Measurements from ENCODE around the gene OR2T34.
"Not testable (repeated sequence)": the region's sequence is repeated elsewhere in the genome, so short reads cannot be mapped to it uniquely, and the experiment has no call there.

The OR2T34 gene, protein sequence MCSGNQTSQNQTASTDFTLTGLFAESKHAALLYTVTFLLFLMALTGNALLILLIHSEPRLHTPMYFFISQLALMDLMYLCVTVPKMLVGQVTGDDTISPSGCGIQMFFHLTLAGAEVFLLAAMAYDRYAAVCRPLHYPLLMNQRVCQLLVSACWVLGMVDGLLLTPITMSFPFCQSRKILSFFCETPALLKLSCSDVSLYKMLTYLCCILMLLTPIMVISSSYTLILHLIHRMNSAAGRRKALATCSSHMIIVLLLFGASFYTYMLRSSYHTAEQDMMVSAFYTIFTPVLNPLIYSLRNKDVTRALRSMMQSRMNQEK

DNA sequence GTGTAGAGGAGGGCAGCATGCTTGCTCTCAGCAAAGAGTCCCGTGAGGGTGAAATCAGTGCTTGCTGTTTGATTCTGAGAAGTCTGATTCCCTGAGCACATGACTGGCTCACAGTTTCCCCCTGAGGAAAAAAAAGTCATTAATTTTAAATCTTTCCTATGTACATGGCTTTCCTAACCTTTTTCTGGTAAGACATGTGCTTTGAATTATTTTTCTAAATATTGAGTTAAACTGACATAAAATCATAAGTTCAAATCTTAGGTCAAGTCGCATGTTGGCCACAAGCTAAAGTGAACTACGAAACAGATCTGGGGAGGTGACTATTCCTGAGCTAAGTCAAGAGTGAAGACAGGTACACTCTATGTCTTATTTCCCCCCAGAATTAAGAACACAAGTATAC lies at the start of gene OR2T34:
Gene OR2T34, minus strand, starts transcription at position 101 of the 400 bp plus-strand sequence. Its CDS starts 0 bp downstream, at position 101.
- DNase-seq, result not testable (repeated sequence)

DNA sequence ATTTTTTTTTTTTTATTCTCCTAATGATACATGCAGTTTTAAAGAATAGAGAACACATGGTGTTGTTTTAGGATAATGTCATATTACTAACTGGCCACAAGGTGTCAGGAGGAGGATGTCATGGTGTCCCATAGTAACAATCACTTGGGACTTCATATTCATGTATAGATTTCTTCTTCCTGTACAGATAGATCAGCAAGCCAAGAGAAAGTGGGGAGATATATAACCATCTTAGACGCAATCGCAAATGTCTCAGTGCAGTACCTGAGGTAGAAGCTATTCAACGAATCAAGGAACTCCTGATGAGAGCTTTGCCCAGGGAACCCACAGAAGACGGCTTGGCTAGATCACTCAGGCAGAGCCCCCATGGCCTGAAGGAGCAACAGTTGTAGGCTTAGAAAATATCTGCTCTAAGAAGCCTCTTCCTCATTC lies 48.0 kb upstream of the OR2T34 start:
- peak; percentile 1 to 9 for DNase-seq

DNA sequence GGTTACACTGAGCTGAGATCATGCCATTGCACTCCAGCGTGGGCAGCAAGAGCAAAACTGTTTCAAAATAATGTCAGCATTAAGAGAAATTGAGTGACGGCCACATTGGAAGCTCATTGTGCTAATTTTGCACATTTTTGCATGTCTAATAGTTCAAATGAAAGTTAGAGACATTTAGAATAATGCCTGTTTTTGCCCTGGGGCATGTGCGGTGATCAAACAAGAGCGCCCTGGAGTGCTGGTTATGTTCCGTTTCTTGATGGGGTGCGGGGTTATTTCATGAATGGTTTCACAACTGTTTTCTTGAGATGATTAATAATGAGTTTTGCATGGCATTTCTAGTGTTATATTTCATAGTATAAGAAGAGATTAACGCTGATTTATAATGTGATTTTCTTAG lies 47.2 kb upstream of the OR2T34 start:
- no peak for DNase-seq

DNA sequence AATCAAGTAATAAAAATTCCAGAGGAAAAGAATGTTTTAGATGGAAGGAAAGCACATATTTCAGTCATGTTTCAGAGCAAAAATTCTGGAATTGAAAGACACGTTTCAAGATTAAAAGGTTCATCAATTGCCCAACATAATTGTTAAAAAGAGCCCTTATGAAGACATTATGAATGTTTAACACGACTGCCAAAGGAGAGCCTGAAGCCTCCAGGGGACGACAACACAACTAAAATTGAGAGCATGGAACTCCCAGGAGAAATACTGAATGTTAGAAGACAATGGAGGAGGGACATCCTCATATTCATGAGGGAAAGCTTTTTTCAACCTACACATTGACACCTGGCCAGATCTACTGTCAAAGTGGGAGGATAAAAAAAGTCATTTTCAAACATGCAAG lies 44.3 kb upstream of the OR2T34 start:
- DNase-seq, result peak; percentile 18 to 42

DNA sequence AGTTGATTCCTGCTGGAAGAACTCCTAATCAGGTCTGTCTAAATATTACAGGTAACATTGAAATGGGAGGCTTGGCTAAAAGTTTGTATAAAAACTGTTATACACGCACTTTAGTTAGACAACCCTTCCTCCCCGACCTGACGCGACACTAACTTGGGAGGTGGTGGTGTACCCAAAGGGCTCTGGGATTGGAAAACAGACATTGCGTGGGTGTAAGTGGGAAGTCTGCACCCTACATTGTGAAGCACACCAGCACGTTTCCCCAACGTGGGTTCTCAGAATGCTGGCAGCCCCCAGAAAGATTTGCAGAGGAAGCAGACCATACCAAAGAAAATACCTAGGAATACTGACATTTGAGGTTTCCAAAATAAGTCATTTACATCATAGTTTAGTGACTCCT lies 43.6 kb upstream of the OR2T34 start:
- DNase-seq, result no peak

DNA sequence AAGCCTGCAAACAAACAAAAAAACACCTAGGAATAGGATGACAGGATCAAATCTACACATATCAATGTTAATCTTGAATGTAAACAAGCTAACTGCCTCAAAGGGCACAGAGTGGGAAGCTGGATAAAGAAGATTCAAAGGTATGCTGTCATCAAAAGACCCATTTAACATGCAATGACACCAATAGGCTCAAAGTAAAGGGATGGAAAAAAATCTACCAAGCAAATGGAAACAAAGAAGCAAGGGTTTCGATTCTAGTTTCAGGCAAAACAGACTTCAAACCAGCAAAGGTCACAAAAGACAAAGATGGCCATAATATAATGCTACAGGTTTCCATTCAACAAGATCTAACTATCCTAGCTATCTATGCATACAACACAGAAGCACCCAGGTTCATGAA lies 39.2 kb upstream of the OR2T34 start:
- DNase-seq, result no peak

DNA sequence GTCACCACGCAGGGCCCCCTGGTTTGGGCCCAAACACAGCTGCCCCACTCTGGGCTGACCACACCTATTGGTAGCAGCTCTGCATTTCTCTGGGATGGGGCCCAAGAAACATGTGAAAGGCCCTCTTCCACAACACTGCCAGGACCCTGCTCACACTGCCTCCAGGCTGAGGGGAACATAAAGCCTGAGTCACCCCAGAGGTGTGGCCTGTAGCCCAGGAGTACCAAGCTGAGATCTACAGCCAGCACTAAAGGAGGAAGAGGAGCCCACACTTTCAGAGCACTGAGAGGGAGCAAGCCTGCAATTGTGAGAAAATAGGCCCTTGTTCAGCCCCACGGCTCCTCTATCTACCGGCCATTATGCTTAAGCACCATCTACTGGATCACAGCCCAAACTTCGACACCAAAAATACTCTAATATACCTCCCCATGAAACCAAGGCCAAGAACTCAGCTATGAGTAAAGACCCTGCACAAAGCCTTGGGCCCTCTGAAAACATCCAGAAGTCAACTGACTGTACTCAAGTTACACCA lies 37.4 kb upstream of the OR2T34 start:
- no peak for DNase-seq

DNA sequence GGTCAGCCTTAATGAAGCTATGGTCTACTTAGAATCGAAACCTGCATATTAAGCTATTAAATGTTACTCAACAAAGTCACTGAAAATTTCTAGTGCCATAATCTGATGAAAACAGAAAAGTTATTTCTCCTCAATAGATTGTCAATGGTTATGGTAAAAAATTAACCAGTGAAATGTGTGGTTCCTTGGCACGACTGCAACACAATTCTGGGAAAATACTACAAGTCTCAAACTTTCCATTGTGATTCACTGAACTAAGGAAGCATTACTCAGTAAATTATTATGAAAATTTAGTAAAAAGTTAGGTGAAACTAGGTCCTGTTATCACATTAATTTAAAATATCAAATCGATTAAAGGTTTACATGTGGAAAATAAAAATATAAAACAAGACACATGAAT lies 35.7 kb upstream of the OR2T34 start:
- DNase-seq, result no peak

DNA sequence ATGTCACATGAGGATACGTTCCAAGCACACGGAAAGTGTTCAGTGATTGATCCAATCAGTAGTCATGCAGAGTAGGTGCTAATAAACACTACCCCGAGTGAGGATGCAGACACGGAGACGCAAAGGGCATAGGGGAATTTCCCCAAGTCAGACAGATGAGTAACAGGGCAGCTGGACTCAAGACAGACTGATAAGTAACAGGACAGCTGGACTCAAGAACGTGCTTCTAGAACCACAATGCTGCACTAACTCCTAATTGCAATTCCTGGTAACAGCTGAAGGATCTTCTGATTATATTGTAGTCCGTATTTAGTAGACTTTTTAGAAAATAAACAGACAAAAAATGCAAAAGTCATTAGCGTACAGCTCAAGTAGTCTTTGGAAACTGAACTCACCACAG lies 24.8 kb upstream of the OR2T34 start:
- no peak for DNase-seq

DNA sequence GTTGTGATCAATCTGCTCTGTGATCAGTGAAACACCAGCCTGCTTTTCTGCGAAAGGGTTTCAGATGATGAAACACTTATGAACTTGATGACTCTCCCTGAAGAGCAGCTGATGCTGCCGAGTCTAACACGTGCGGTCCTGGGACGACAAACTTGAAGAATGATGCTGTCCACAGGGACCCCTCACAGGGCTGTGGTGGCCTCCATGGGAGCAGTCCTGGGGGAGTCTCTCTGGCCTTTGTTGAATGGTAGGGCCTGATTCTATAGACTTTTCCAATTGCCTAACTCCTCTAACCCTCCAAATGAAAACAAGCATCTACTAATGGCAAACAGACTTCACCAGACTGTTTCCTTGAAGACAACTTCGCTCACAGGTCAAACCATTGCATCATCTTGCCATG lies 23.0 kb upstream of the OR2T34 start, which contains the start of gene OR2T10:
Gene OR2T10, minus strand, starts transcription at position 112 of the 400 bp plus-strand sequence. CDS start 3,932 bp downstream, outside the sequence.
- DNase-seq, result no peak

DNA sequence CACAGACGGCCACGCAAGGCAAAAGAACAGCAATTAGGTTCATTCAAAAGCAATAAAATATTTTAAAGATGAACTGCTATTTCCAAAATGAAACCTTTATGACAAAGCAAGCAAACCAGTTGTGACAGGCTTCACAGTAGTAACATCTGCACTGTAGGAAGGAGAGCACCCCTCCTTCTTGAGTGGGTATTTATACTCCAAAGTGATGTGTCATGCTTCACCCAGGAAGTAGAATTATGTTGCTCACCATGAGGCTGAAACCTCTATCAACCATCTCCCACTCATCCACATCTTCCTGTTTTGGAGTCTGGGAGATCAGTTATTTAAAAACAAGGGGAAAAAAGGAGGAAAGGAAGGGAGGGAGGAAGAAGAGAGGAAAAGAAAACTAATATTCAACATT lies 22.1 kb upstream of the OR2T34 start:
- DNase-seq, result no peak

DNA sequence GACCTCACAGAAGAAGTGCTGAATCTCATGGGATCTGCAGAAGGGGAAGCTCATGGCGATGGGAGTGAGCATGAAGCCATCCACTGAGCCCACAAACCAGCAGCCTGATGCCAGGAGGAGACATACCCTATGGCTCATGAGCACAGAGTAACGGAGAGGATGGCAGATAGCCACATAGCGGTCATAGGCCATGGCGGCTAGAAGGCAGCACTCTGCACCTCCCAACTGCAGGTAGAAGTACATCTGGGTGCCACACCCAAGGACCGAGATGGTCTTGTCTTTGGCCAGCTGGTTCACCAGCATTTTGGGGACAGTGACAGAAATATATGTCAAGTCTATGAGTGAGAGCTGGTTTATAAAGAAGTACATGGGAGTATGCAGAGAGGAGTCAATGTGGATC lies 18.7 kb upstream of the OR2T34 start:
- DNase-seq, result no peak

DNA sequence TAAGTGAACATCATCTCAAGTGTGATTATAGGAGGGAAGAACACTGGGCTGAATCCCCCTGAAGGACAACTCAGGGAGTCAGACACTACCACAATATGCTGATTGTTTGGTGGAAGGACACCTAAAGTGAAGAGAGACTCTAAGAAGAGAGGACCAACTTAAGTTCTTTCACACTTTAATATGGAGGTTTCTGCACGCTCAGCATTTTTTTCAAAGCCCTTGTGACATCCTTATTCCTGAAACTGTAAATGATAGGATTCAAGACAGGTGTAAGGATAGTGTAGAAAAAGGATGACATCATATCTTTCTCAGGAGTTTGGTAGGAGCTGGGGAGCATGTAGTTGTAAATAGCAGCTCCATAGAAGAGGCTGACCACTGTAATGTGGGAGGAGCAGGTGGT lies 18.1 kb upstream of the OR2T34 start:
- no peak for DNase-seq

DNA sequence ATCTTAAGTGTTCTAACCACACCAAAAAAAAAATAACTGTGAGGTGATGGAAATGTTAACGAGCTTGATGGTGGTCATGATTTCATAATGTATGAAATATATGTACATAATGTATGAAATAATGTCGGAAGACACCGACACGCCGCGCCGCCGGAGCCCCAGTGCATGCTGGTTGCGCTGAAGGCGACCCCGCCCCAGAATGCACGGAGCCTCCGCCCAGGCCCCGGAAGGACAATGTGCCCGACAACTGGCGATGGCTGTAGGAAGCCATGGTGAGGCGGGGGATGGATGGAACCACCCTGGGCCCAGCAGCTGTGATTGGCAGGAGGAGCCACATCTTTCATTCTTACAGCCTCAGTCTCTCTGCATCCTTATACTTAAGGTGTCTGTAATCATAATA lies 15.5 kb upstream of the OR2T34 start:
- no peak for DNase-seq

DNA sequence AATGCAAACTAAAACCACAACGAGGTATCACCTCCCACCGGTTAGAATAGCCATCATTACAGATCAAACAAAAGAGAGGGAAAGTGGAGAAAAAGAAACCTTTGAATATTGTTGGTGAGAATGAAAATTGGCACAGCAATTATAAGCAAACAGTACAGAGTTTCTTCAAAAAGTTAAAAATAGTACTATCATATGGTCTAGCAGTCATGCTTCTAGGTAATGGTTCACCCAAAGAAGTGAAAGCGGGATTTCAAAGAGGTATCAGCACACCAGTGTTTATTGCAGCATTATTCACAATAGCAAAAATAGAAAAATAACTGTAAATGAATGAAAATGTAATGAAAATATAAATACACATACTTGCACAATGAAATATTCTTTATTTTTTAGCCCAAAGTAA lies 14.8 kb upstream of the OR2T34 start:
- no peak for DNase-seq

DNA sequence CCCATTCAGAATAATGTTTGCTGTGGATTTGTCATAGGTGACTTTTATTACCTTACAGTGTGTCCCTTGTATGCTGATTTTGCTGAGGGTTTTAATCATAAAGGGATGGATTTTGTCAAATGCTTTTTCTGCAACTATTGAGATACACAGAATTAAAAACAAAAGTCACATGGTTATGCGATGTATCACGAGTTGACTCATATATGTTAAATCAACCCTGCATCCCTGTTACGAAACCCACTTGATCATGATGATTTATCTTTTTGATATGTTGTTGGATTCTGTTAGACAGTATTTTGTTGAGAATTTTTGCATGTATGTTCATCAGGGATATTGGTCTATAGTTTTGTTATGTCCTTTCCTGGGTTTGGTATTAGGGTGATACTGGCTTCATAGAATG lies 10.7 kb upstream of the OR2T34 start:
- DNase-seq, result no peak

DNA sequence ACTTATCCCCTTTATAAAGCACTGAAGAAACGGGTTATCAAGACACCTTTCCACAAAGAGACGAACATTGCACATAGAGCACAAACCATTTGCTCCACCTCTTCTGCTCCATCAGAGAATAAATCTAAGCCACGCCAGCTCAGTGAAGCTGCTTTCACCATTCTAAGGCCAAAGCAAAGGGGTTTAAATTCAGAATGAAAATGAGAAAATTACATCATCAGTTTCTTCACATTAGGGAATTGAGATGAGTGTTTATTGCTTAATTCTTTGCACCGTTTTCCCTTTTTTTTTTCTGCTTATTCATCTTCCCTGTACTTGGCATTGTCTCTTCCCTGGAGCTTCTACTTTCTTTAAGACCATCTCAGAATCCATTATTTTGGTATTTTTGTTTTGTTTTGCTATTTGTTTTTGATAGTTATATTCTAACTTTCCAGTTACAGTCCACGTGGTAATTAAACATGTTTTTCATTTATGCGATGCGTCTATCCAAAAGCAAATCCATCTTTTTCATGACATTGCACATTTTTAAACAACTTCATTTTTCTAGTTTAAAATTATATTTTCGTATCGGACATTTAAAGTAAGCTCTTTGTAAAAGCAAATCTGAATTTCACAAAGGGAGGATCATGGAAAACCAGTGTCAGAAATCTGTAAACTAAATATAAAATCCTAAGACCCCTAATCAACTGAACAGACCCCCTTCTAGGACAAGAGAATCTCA lies 1.9 kb upstream of the OR2T34 start:
- DNase-seq, result no peak

DNA sequence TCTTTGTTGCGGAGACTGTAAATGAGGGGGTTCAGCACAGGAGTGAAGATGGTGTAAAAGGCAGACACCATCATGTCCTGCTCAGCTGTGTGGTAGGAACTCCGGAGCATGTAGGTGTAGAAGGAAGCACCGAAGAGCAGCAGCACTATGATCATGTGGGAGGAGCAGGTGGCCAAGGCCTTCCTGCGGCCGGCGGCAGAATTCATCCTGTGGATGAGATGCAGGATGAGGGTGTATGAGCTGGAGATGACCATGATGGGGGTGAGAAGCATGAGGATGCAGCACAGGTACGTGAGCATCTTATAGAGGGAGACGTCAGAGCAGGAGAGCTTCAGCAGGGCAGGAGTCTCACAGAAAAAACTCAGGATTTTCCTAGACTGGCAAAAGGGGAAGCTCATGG lies 701 bp downstream of the OR2T34 start:
- DNase-seq, result not testable (repeated sequence)

DNA sequence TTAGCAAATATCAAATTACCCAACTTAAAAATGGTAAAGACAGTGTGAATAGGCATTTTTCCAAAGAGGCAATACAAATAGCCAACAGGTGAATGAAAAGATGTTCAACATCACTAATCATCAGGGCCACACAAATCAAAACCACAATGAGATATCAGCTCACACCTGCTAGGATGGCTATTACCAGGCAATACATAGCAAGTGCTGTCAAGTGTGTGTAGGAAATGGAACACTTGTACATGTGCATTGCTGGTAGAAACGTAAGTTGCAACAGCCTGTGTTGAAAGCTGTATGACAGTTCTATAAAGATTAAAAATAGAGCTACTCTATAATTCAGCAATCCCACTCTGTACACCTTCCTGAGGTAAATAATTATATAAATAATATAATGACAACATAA lies 2.5 kb downstream of the OR2T34 start:
- not testable (repeated sequence) for DNase-seq

DNA sequence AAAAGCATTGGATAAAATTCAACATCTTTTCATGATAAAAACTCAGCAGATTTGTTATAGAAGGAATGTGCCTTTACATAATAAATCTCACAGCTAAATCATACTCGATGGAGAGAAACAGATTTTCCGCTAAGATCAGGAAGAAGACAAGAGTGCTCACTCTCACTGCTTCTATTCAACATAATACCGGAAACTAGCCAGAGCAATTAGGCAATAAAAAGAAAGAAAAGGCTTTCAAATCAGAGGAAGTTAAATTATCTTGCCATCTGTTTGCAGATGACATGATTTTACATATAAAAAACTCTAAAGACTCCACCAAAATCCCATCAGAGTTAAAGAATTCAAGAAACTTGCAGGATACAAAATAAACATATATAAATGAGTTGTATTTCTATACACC lies 3.7 kb downstream of the OR2T34 start:
- not testable (repeated sequence) for DNase-seq

DNA sequence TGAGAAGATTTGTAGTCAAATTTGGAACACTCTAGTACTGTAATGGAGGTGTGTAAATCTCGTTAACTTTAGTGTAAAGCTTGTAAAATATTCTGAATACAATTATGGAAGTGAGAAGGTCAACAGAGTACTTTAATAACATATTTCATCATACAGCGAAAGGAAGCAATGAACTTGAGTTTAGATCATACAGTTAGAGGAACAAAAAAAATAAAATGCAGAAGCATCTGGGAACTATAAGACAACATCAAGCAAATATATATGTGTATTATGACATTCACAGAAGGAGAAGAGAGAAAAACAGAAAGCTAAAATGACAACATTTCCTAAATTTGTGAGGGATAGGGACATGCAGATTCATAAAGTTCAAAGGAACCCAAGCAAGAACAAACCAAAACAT lies 5.5 kb downstream of the OR2T34 start:
- DNase-seq, result not testable (repeated sequence)

DNA sequence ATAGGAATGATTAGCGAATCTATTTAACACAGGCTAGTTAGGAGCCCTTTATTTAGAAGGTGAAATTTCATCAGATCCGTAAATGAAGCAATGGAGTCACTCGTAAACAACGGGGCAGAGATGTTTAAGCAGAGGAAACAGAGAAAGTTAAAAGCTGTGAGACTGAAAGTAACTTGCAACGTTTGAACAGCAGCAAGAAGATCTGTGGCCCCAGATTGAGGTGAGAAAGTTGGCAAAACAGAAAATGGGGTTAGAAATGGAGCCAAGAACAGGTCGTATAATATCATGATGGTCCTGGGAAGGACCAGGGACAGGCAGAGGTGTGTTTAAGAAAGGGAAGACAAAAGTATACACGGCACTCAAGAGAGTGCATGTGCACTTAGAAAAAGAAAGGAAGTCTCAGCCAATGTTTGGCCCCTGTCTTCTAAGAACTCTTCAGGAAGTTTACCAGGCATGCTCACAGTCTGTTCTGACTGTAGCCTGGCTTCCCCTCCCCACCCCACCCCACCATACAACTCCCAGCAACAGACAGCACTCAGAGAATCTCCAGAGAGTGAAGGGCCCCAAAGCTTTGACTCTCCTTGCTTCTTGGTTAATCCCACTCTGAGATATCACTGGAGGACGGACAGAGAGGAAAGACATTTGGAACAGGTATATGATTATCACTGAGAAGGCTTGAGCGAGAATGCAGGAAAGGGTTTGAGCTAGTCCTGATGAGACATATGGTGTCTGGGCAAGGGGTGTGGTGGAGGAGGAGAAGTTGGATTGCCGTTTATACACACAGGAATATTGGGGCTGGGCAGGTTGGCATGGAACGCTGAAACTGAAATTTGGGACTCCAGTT lies 8.8 kb downstream of the OR2T34 start:
- DNase-seq, result not testable (repeated sequence)

DNA sequence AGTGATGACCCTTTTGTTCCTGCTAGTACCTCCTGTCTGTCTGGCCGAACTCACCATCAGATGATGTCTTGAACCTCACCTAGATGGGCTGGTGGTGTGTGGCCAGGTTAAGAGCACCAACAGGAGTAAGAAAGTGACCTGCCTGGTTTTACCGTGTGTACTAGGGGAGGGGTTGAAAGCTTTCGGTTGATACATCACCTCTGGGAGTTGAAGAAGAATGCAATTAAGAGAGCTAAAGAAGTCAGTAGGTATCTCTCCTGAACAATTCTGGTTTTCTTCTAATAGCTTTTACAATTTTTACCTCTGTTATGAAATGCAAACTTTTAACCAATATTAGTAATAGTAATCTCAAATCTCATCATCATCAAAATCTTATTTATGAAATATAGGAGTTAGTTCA lies 11.9 kb downstream of the OR2T34 start, which contains the start of gene OR2T29:
Gene OR2T29, minus strand, starts transcription at position 101 of the 400 bp plus-strand sequence. CDS start 3,281 bp downstream, outside the sequence.
- DNase-seq, result not testable (repeated sequence)

All from NCI-H524 (cell line).